Measurements from ENCODE around the gene AIPL1. TPM values are rescaled to one million over a fixed set of nuclear protein-coding genes. Genes with fewer than 3 reads are reported as not detected.

AIPL1 gene
- total RNA-seq, 1 experiment from 2014 or later: not detected

- no peak for DNase-seq (ENCODE audit: extremely low read depth, low read depth)
Observed at GRCh38 chr17:6380915-6381438, 53.9 kb downstream of the AIPL1 start.

- DNase-seq (ENCODE audit: extremely low read depth, low read depth): no peak
Observed at GRCh38 chr17:6377906-6378305, 57.0 kb downstream of the AIPL1 start.

- DNase-seq (ENCODE audit: extremely low read depth, low read depth): no peak
Observed at GRCh38 chr17:6376931-6377361, 58.0 kb downstream of the AIPL1 start.

DNA sequence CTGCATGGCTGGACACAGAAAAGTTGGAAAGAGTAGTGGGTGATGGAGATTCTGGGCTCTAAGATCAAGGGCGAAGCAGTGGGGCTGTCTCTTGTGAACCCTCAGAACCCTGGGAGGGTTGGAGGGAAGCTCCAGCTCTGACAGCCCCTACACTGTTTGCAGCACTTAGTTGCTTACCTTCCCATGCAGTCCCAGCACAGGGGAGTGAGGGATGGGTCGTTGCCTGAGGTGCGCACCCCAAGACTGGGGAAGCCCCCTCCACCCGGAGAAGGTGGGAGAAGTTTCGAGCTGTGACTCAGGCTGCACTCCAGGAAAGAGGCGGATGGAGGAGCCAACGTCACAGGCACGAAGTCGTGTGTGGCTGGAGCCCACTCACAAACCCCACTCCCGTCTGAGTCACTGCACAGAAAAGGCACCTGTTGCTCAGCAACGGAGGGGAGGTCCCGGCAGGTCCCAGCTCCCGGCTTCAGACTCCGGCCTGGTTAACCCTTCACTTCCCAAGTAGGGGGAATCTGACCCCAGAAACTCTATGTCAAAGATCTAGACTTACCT, 60.1 kb downstream of the AIPL1 start:
- no peak for DNase-seq (ENCODE audit: extremely low read depth, low read depth)

- DNase-seq (ENCODE audit: extremely low read depth, low read depth): no peak
Observed at GRCh38 chr17:6374271-6374691, 60.6 kb downstream of the AIPL1 start.

Other genes with a start within 250 kb of the AIPL1 start
- gene PIMREG, start 9.3 kb upstream of the AIPL1 start, total RNA-seq (2014; rRNA removed; shearing (Covaris generic)): 33.9 and 36.5 TPM in 2 replicates
- 0.84 and 1.0 TPM in 2 replicates for gene PITPNM3, start 121.4 kb upstream of the AIPL1 start, total RNA-seq (2014; rRNA removed; shearing (Covaris generic))
- gene KIAA0753, start 205.6 kb upstream of the AIPL1 start, total RNA-seq (2014; rRNA removed; shearing (Covaris generic)): 18.5 and 19.0 TPM in 2 replicates
- gene TXNDC17, start 205.9 kb upstream of the AIPL1 start, total RNA-seq (2014; rRNA removed; shearing (Covaris generic)): 97.4 and 101 TPM in 2 replicates
- 17.4 and 21.2 TPM in 2 replicates for gene MED31, start 216.5 kb upstream of the AIPL1 start, total RNA-seq (2014; rRNA removed; shearing (Covaris generic))
- gene C17orf100, start 216.6 kb upstream of the AIPL1 start, total RNA-seq (2014; rRNA removed; shearing (Covaris generic)): 0.22 and 0.32 TPM in 2 replicates